Measurements from ENCODE around the gene NLRP3.
A peak's percentile ranks its signal among the peaks of the same experiment; 100 is the strongest.

NLRP3 gene

DNA sequence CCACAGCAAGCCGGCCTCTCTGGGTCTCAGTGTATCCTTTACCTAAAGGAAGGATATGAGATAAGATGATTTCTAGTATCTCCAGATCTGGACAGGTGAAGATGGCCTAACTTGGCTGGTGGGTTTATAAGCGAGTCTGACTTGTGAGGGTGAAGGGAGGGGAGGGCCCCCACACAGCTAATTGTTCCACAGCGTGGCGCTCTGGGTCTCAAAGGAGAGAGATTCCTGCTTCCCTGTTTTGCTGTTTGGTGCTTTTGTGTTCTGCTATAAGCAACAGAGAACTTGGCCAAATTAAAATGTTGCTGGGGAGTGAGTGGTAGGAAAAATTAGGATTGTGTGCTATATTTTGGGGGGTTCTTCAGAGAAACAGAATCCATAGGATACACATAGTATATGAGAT, 28.9 kb upstream of the NLRP3 start:
- TF ChIP-seq GLIS3 (CRISPR knock-in tag; IDR thresholded peaks at IDR 0.05) (no peak), TCF4 (CRISPR knock-in tag; IDR thresholded peaks at IDR 0.05; ENCODE audit: borderline replicate concordance) (no peak), ZC3H10 (CRISPR knock-in tag; IDR thresholded peaks at IDR 0.05) (no peak), BACH2 (CRISPR knock-in tag; IDR thresholded peaks at IDR 0.05; ENCODE audit: borderline replicate concordance) (no peak), CREB5 (CRISPR knock-in tag; IDR thresholded peaks at IDR 0.05; ENCODE audit: low read depth) (no peak), ESRRG (CRISPR knock-in tag; IDR thresholded peaks at IDR 0.05) (no peak), ZNF8 (CRISPR knock-in tag; IDR thresholded peaks at IDR 0.05) (no peak), ZNF70 (CRISPR knock-in tag; IDR thresholded peaks at IDR 0.05) (no peak), RARB (CRISPR knock-in tag; IDR thresholded peaks at IDR 0.05) (no peak), PPARA (CRISPR knock-in tag; IDR thresholded peaks at IDR 0.05; ENCODE audit: borderline replicate concordance) (no peak), CSRNP3 (CRISPR knock-in tag; IDR thresholded peaks at IDR 0.05) (no peak), OSR1 (CRISPR knock-in tag; IDR thresholded peaks at IDR 0.05) (no peak), PATZ1 (CRISPR knock-in tag; IDR thresholded peaks at IDR 0.05; ENCODE audit: borderline replicate concordance) (no peak), ISL1 (CRISPR knock-in tag; IDR thresholded peaks at IDR 0.05) (no peak), ZNF565 (CRISPR knock-in tag; conservative IDR thresholded peaks at IDR 0.05; ENCODE audit: low read depth) (no peak), SNAI2 (CRISPR knock-in tag; IDR thresholded peaks at IDR 0.05) (no peak), TOX (CRISPR knock-in tag; IDR thresholded peaks at IDR 0.05; ENCODE audit: borderline replicate concordance) (no peak)
- ATAC-seq, result peak; percentile 31

- ATAC-seq, result peak; percentile 9
- TF ChIP-seq POU6F1 (CRISPR knock-in tag; IDR thresholded peaks at IDR 0.05; ENCODE audit: borderline replicate concordance, low read depth), result no peak
- TF ChIP-seq ZNF70 (CRISPR knock-in tag; IDR thresholded peaks at IDR 0.05), result no peak
- no peak for TF ChIP-seq TCF4 (CRISPR knock-in tag; IDR thresholded peaks at IDR 0.05; ENCODE audit: borderline replicate concordance)
- TF ChIP-seq SNAI2 (CRISPR knock-in tag; IDR thresholded peaks at IDR 0.05), result no peak
- no peak for TF ChIP-seq CSDC2 (CRISPR knock-in tag; IDR thresholded peaks at IDR 0.05)
- TF ChIP-seq RARB (CRISPR knock-in tag; IDR thresholded peaks at IDR 0.05), result no peak
- TF ChIP-seq PATZ1 (CRISPR knock-in tag; IDR thresholded peaks at IDR 0.05; ENCODE audit: borderline replicate concordance), result no peak
- TF ChIP-seq BACH2 (CRISPR knock-in tag; IDR thresholded peaks at IDR 0.05; ENCODE audit: borderline replicate concordance), result no peak
- TF ChIP-seq GLIS3 (CRISPR knock-in tag; IDR thresholded peaks at IDR 0.05), result no peak
These were observed 28.4 kb upstream of the NLRP3 start for GRCh38 chr1:247387565-247387964.

DNA sequence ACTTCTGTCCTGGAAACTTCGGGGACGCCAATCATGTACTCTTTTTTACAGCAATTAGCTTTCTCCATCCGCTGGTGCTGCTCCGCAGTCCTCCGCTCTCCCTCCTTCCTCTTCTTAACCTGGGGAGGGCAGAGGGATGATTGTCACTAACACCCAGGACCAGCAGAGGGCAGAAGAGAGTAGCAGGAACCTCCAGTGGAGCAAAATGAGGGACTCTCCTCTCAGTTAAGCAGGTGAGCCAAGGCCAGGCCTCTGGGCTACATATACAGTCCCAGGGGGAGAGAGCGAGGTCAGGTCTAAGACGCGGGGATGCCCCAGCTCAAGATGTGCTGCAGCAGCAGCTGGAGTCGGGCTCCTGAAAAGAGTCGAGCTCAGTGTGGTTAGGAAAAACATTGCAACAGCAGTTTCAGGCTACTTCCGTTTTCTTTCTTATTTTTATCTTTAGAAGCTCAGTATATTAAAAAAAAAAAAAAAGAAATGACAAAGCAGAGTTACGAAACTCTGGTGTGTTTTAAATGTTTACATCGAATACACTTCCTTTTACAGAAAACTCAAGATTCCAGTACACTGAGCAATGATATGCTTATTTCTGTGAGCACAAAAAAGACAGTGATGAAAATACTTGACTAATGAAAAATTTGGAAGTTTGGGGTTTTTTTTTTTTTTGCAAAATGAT, 25.7 kb upstream of the NLRP3 start:
- peak; percentile 90 for ATAC-seq
- TF ChIP-seq TOX (CRISPR knock-in tag; IDR thresholded peaks at IDR 0.05; ENCODE audit: borderline replicate concordance) (no peak), CSRNP3 (CRISPR knock-in tag; IDR thresholded peaks at IDR 0.05) (no peak), ZC3H10 (CRISPR knock-in tag; IDR thresholded peaks at IDR 0.05) (no peak), POU6F1 (CRISPR knock-in tag; IDR thresholded peaks at IDR 0.05; ENCODE audit: borderline replicate concordance, low read depth) (no peak), ARNTL (CRISPR knock-in tag; IDR thresholded peaks at IDR 0.05; ENCODE audit: borderline replicate concordance, low read depth) (no peak), CSDC2 (CRISPR knock-in tag; IDR thresholded peaks at IDR 0.05) (no peak), ZNF565 (CRISPR knock-in tag; conservative IDR thresholded peaks at IDR 0.05; ENCODE audit: low read depth) (no peak), BACH2 (CRISPR knock-in tag; IDR thresholded peaks at IDR 0.05; ENCODE audit: borderline replicate concordance) (no peak), ZFP3 (CRISPR knock-in tag; IDR thresholded peaks at IDR 0.05) (no peak), TCF4 (CRISPR knock-in tag; IDR thresholded peaks at IDR 0.05; ENCODE audit: borderline replicate concordance) (no peak), CREB5 (CRISPR knock-in tag; IDR thresholded peaks at IDR 0.05; ENCODE audit: low read depth) (no peak), ZFP30 (CRISPR knock-in tag; IDR thresholded peaks at IDR 0.05) (no peak), ISL1 (CRISPR knock-in tag; IDR thresholded peaks at IDR 0.05) (no peak), GLIS3 (CRISPR knock-in tag; IDR thresholded peaks at IDR 0.05) (no peak), OSR1 (CRISPR knock-in tag; IDR thresholded peaks at IDR 0.05) (no peak), ESRRG (CRISPR knock-in tag; IDR thresholded peaks at IDR 0.05) (no peak)

Measured in SK-N-SH treated with all-trans-retinoic acid at 6 μM for 48 hours (cell line).